Umbilical cord (tissue), 2 donors: Measurements from ENCODE around the gene MLH1. TPM values are rescaled to one million over a fixed set of nuclear protein-coding genes. Genes with fewer than 3 reads are reported as not detected.
A peak's percentile ranks its signal among the peaks of the same experiment; 100 is the strongest.

Experiments
- DNase-seq: peaks from one replicate; pipeline ENCODE4 v3.0.0-alpha.2; 2015; ENCODE audit warnings: low spot score
- total RNA-seq: library from RNA; depleted of rRNA; stranded (reverse); fragments of >200 nt; gene quantifications from one replicate; pipeline ENCODE4 v1.2.3, GENCODE V29; 2014; ENCODE audit warnings: low replicate concordance; ENCODE audit not compliant: insufficient read depth

Gene MLH1
- total RNA-seq, 1 donor from 2014 or later: 43.6 TPM

DNA sequence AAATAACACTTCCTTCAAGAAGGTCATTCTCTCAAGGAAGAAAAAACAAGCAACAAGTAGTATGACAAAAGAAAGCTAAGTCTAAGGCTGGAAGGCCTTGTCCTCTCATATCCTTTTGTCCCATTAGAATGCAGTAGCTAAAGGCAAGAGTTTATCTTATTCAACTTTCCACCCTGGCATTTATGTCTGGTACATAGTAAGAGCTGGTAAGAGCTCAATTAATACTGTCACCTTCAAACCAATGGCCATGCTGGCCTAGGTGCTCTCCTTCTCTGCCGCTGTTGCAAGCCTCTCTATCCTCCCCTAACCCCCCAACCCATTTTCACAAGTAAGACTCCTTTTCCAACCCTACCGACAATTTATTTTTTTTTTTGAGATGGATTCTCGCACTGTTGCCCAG lies 99.2 kb downstream of the MLH1 start:
- DNase-seq: no peak

DNA sequence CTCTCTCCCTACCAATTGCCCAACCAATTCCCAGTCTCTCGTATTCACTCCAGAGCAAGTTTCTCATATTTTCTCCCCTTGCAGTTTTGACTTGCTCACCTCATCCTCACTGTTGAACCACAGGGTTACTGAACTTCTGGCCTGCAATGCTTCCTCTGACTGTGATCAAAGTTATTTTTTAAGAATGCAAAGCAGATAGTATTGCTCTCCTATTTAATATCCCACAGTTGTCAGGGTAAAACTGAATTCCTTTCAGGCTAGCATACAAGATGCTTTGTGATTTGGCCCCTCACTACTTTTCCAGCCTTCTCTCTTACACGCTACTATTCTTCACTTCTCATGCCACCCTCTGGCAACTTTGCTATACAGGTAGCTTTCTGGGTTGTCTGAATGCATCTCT lies 100.2 kb downstream of the MLH1 start:
- no peak for DNase-seq

DNA sequence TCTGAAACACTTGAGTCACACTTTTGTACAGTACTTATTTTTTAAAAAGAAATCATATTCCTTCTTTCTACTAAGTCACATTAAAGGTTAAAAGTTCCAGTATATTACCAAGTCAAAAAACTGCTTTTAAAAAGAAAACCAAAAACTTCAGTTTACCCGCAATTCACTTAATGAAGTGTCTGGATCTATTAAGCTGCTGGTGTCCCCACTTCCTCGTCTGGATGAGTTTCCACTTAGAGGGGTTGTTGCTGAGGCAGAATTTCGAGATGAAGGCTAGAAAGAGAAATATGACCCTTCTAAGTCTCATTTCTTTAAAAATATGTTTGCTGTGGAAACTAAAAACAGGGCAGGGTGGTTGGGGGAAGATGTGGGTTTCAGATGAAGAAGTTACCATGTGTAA lies 101.3 kb downstream of the MLH1 start:
- DNase-seq: no peak

DNA sequence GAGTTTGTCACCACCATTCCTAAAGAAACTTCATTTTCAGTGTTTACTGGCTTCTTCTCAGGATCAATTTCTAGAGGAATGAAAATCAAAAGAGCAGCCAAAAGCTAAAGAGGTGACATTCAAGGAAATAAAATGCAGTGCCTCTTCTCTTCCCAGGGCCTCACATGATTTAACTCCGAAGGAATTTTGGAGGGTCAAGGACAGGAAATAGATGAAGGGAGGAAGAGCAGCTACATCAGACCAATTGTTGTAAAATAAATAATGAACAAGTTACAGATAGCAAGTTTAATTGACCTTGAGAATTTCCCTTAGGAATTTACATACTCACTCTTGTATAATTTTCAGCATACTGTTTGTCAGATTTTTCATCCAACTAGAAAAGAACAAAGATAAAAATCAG lies 103.0 kb downstream of the MLH1 start:
- DNase-seq: peak; percentile 72

DNA sequence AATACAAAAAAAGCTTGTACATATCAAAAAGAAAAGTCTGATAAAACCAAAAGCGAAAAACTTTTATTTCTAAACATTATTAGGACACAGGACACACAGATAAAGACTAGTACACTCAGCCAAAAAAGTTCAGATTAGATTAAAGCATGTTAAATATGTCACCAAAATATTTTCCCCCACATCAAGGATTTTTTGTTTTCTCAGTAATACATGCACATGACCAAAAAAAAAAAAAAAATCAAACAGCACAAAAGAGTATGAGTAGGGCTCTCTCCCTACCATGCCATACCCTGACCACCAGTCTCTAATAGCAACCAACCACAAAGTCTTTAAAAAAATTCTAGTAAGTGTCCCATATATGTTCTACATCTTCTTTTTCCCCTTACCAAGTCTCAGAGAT lies 103.7 kb downstream of the MLH1 start:
- peak; percentile 38 for DNase-seq

DNA sequence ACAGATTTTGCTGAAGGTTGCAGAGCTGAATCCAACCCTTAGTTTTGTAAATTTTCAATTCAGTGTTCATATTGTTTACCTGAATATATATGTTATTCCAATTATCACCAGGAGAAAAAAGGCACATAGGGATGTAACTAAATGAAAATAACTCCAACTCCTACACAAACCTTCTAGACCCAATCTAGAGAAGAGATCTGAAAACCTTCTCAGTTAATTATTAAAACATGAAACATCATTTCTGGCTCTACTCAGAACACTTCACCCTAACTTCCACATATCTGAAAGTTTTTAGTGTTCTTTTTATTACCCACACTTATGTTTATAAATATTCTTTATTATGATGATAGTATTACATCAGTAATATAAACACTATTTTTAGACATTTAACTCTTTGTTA lies 104.5 kb downstream of the MLH1 start:
- no peak for DNase-seq

DNA sequence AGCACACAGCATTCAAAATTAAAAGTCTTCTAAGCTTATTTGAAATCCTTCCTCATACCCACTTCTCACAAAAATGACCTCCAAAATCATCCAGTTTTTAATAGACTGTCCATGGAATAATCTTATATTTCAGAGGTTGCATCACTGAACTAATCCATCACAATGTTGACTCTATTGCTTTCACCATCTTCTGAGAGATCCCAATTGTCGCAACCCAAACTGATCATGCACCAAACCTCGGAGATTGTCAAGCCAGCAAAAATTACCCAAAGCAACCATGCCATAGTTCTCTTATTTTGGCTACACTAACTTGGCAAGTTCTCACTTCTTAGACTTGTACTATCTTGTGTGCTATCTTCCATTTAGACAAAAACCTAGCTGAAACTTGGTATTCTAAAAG lies 105.6 kb downstream of the MLH1 start:
- DNase-seq: no peak

DNA sequence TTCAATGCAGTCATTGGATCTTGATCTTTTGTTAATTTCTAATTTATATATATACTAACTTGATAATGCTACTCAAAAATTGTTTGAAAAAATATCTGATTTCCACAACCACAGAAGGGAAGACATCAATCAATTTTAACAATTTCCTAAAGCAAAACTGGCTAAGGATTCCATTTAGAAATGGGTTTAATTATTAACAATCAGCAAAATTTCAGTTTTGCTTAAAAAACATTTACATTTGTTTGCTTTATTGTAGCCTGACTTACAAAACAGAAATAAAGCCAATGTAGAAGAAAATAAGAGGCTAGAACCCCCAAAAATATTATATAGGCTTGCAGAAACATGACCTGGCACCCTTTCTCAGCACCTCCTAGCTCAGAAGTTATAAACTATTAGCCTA lies 106.2 kb downstream of the MLH1 start:
- DNase-seq: no peak

DNA sequence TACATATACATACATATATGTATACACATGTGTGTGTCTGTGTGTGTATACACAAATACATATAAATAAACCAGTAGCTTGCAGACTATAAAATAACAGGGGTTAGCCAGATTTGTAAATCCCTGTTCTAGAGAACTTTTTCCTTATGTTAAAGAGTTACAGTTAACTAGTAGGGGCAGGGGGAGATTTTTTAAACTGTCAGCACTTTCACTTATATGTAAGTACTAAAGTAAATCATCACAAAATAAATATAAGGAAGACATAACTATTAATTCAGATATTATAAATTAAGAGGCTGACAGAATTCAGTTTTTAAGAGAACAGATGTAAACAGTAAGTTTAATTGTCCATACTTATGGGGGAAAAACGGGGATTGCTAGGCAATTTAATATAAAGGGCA lies 107.1 kb downstream of the MLH1 start:
- DNase-seq: no peak

Other genes starting within 250 kb of the MLH1 start
- 3.1 TPM for gene DCLK3, start 229.0 kb upstream of the MLH1 start, total RNA-seq
- 9.4 TPM for gene TRANK1, start 48.5 kb upstream of the MLH1 start, total RNA-seq
- 49.1 TPM for gene EPM2AIP1, start 387 bp upstream of the MLH1 start, total RNA-seq
- 36.4 TPM for gene LRRFIP2, start 181.1 kb downstream of the MLH1 start, total RNA-seq
- 99.2 TPM for gene GOLGA4, start 249.8 kb downstream of the MLH1 start, total RNA-seq